Neuron (in vitro differentiated cells): Measurements from ENCODE around the gene GIPC2.
"Not testable (repeated sequence)": the region's sequence is repeated elsewhere in the genome, so short reads cannot be mapped to it uniquely, and the experiment has no call there.

Source experiments
- H2AFZ ChIP-seq: one replicate; pipeline ENCODE4 v1.6.1; 2013; ENCODE audit warnings: low read depth, mild to moderate bottlenecking, inconsistent platforms, low read length, moderate library complexity
- H3K27me3 ChIP-seq: one replicate; pipeline ENCODE4 v1.6.1; 2013; ENCODE audit warnings: low read length; ENCODE audit not compliant: insufficient read depth
- H3K36me3 ChIP-seq: one replicate; pipeline ENCODE4 v1.6.1; 2013; ENCODE audit warnings: low read length; ENCODE audit not compliant: insufficient read depth
- H3K4me1 ChIP-seq: one replicate; pipeline ENCODE4 v1.6.1; 2013; ENCODE audit warnings: low read length; ENCODE audit not compliant: insufficient read depth
- H3K4me3 ChIP-seq: 2 replicates; pipeline ENCODE4 v1.5.1; 2013; ENCODE audit warnings: mild to moderate bottlenecking, low read length, moderate library complexity
- H3K9me3 ChIP-seq: one replicate; pipeline ENCODE4 v1.6.1; 2013; ENCODE audit warnings: low read length

GIPC2 gene

DNA sequence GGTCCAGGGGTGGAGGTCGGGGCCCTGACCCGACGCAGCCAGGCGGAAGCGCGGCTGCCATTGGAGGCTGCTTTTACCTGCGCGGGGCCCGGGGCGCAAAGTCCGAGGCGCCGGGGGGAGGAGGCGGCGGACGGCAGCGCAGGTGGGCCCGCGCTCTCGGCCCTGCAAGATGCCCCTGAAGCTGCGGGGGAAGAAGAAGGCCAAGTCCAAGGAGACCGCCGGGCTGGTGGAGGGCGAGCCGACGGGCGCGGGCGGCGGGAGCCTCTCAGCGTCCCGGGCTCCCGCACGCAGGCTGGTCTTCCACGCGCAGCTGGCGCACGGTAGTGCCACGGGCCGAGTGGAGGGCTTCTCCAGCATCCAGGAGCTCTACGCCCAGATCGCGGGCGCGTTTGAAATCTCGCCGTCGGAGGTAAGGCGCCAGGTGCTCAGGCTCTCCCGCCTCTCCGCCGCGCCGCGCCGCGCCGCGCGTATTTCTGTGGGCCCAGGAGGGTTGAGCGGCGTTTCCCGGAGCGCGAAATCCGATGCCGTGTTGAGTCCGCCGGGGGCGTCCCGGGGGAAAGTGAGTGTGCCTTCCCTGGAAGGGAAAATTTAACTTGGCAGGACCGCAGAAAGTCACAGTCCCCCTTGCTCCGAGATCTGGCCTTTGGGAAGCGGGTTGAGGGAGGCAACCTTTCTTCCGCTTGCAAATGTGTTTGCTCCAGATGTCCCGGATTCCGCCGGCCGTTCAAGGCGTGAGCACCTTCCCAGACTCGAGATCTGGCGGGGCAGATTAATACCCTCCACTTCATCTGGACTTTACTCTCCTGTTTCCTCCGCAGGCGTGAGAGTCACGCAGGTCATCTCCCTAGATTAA, at the start of gene GIPC2:
TSS of gene GIPC2 (plus strand) at position 41 of the 853 bp plus-strand sequence. CDS start at position 170, 129 bp downstream.
- Histone ChIP-seq H2AFZ (peak within 1 kb of the TSS; percentile 87), H3K27me3 (peaks cover 50% of the 10 kb centered on the region), H3K36me3 (no peaks in the 10 kb centered on the region), H3K9me3 (peaks cover 9% of the 10 kb centered on the region), H3K4me3 (peak within 1 kb of the TSS; percentile 39), H3K4me1 (peaks cover 7% of the 10 kb centered on the region)

- Histone ChIP-seq H3K4me3 (no peak overlapping the region), H2AFZ (no peak overlapping the region), H3K36me3 (peaks cover 20% of the 10 kb centered on the region), H3K27me3 (no peaks in the 10 kb centered on the region), H3K4me1 (no peaks in the 10 kb centered on the region), H3K9me3 (no peaks in the 10 kb centered on the region)
Measured at GRCh38 chr1:77996734-77997133, 49.0 kb upstream of the GIPC2 start.

GRCh38 chr1:78000536-78000935, 45.2 kb upstream of the GIPC2 start:
- not testable (repeated sequence) for H2AFZ ChIP-seq, H3K36me3 ChIP-seq, H3K4me3 ChIP-seq, H3K27me3 ChIP-seq, H3K9me3 ChIP-seq
- H3K4me1 ChIP-seq, result peaks cover 24% of the 10 kb centered on the region

DNA sequence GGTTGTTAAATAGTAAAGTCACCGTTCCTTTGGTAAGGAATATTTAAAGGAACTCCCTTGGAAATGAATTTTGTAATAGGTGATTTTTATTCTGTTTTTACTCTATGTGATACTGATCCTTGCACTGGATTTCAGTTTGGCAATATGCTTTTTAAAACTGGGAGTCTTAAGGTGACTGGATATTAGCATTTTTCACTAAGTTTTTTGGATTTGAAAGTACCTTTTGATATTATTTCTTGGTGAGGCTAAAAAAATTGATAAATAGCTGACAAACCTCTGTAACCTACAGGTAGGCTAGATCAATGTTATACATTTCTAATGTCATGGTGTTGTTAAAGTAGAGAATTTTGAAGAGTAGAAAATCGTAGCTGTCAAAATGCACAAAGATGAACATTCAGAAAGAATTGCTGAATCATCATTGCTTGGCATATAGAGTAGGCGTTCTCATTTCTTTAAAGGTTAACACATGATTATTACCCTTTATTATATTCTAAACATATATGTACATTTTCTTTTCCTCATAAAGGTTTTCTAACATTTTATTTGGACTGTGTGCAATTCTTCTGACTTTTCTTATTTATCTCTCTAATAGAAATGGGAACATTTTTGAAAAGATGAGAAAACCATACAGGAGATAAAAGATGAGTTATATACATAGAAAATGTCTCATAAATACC, 42.6 kb upstream of the GIPC2 start:
- H3K4me3 ChIP-seq, result no peak overlapping the region
- H2AFZ ChIP-seq, result no peak overlapping the region
- no peaks in the 10 kb centered on the region for H3K9me3 ChIP-seq

DNA sequence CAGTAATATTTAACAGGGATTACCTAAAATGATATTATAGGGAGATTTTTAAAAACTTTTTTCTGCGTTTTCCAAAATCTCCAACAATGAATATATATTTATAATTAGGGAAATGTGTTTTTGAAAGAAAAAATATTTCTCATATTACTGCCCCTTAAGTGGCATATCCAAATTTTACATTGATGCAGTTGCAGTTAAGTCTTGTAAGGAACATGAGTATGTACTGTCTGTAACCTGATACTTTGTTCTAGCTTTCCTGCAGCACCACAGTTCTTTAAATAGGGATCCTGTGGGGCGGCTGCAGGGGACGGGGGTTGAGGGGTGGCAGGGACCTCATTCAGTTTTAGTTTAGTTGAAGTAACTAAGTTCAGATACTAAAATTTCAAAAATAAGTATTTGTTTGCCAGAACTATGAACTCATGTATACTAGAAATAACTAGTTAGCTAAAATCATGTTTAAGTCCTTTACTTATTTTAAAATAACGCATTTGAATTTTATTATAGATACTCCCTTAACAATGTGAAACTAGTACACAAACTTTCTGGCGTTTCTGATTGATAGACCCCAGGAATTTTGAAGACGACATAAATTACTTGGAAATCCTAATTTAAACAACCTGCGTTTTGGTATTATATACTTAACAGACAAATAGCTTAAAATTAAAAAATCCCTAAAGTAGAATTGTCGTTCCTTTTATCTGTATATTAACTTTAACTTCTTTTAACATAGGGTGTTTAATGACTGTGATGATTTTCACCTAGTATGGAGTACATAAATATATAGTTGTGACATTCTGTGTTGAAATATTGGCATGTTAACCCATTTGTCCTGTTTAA, 41.7 kb upstream of the GIPC2 start:
- no peaks in the 10 kb centered on the region for H3K9me3 ChIP-seq
- peak overlapping the region; percentile 78 for H3K4me3 ChIP-seq
- H3K4me1 ChIP-seq, result peaks cover 38% of the 10 kb centered on the region
- peak overlapping the region; percentile 89 for H2AFZ ChIP-seq
- no peaks in the 10 kb centered on the region for H3K36me3 ChIP-seq
- no peaks in the 10 kb centered on the region for H3K27me3 ChIP-seq

More for the DNA sequence above, 42.6 kb upstream of the GIPC2 start:
- H3K27me3 ChIP-seq, result no peaks in the 10 kb centered on the region
- peaks cover 38% of the 10 kb centered on the region for H3K4me1 ChIP-seq
- no peaks in the 10 kb centered on the region for H3K36me3 ChIP-seq

DNA sequence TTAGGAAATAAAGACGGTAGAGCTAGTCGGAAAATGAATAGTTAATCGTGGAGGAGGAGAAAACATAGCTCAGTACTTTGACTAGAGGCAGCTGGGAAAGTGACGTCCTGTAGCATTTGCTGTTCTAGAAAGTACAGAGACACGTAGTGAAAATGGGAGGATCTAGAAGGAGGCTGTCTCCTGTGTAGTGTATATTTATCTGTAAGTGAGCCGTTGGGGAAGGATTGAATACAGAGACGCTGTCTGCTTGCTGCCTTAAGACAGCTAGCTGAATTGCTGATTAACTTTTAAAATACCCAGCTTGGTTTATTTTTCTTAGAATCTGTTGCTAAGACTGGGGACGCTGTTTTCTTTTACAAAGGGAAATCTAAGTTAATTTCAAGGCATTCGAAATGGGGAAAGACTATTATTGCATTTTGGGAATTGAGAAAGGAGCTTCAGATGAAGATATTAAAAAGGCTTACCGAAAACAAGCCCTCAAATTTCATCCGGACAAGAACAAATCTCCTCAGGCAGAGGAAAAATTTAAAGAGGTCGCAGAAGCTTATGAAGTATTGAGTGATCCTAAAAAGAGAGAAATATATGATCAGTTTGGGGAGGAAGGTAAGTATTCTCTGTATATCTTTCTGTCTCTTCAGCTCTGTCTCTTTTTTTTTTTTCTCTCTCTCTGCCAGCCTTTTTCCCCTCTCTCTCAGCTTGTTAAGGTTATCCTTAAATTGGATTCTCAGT, 40.9 kb upstream of the GIPC2 start, which contains the start of gene DNAJB4:
TSS of gene DNAJB4 (plus strand) at position 221 of the 729 bp plus-strand sequence. CDS start at position 393, 172 bp downstream.
- H3K4me3 ChIP-seq, result peak within 1 kb of the TSS; percentile 78
- H3K27me3 ChIP-seq, result no peaks in the 10 kb centered on the region
- peaks cover 38% of the 10 kb centered on the region for H3K4me1 ChIP-seq
- peak within 1 kb of the TSS; percentile 89 for H2AFZ ChIP-seq
- no peaks in the 10 kb centered on the region for H3K9me3 ChIP-seq
- no peaks in the 10 kb centered on the region for H3K36me3 ChIP-seq

DNA sequence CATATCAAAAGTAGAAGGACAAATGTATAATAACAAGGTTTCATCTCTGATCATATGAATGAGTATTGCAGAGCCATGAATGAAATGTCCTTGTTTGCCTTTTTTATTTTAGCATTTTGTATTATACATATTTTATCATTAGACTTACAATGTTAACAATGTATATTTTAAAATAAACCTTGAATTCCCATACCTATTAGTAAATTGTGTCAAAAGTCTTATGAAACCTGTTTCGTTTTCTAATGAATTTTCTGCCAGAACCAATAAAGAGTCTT, 40.4 kb upstream of the GIPC2 start:
- Histone ChIP-seq H3K36me3 (no peaks in the 10 kb centered on the region), H2AFZ (peak overlapping the region; percentile 89), H3K27me3 (no peaks in the 10 kb centered on the region), H3K4me1 (peaks cover 38% of the 10 kb centered on the region), H3K4me3 (peak overlapping the region; percentile 78), H3K9me3 (no peaks in the 10 kb centered on the region)

- Histone ChIP-seq H3K4me3 (peak overlapping the region; percentile 78), H3K9me3 (no peaks in the 10 kb centered on the region), H3K4me1 (peaks cover 38% of the 10 kb centered on the region), H3K36me3 (no peaks in the 10 kb centered on the region), H2AFZ (peak overlapping the region; percentile 16), H3K27me3 (no peaks in the 10 kb centered on the region)
Measured at GRCh38 chr1:78005755-78006154, 40.0 kb upstream of the GIPC2 start.

GRCh38 chr1:78006521-78006920, 39.2 kb upstream of the GIPC2 start:
- peak overlapping the region; percentile 78 for H3K4me3 ChIP-seq
- H2AFZ ChIP-seq, result no peak overlapping the region
- no peaks in the 10 kb centered on the region for H3K36me3 ChIP-seq
- H3K9me3 ChIP-seq, result no peaks in the 10 kb centered on the region
- H3K27me3 ChIP-seq, result no peaks in the 10 kb centered on the region
- H3K4me1 ChIP-seq, result peaks cover 38% of the 10 kb centered on the region

- Histone ChIP-seq H3K9me3 (no peaks in the 10 kb centered on the region), H3K4me3 (no peak overlapping the region), H3K36me3 (no peaks in the 10 kb centered on the region), H3K27me3 (no peaks in the 10 kb centered on the region), H3K4me1 (peaks cover 38% of the 10 kb centered on the region), H2AFZ (no peak overlapping the region)
Measured at GRCh38 chr1:78007677-78008341, 38.0 kb upstream of the GIPC2 start.

- no peak overlapping the region for H2AFZ ChIP-seq
Measured at GRCh38 chr1:78009276-78009675, 36.5 kb upstream of the GIPC2 start.

DNA sequence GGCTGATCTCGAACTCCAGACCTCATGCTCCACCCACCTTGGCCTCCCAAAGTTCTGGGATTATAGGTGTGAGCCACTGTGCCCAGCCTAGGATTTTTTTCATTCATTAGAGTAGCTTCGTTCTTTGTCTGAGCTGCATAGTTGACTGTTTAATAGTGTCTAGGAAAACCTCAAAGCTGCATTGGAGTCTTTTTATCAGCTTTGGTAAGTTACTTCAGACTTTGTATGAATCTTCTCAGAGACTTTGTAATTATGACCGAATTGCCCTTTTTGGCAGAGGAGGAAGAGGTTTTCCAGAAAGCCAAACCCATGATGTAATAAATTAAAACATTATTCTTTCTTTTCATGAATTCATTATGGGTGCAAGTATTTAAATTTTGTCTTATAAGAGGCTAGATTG, 35.9 kb upstream of the GIPC2 start:
- peaks cover 4% of the 10 kb centered on the region for H3K36me3 ChIP-seq
- H3K27me3 ChIP-seq, result no peaks in the 10 kb centered on the region
- peaks cover 20% of the 10 kb centered on the region for H3K4me1 ChIP-seq
- no peak overlapping the region for H3K4me3 ChIP-seq
- peaks cover 4% of the 10 kb centered on the region for H3K9me3 ChIP-seq
- H2AFZ ChIP-seq, result no peak overlapping the region

More at GRCh38 chr1:78009276-78009675, 36.5 kb upstream of the GIPC2 start:
- H3K4me1 ChIP-seq, result peaks cover 25% of the 10 kb centered on the region
- H3K4me3 ChIP-seq, result no peak overlapping the region
- H3K27me3 ChIP-seq, result no peaks in the 10 kb centered on the region
- H3K9me3 ChIP-seq, result peaks cover 4% of the 10 kb centered on the region
- H3K36me3 ChIP-seq, result peaks cover 4% of the 10 kb centered on the region
